Measurements from ENCODE around the gene GEMIN4. TPM values are rescaled to one million over a fixed set of nuclear protein-coding genes. Genes with fewer than 3 reads are reported as not detected.
"Not testable (repeated sequence)": the region's sequence is repeated elsewhere in the genome, so short reads cannot be mapped to it uniquely, and the experiment has no call there.

Gene GEMIN4
- total RNA-seq: 10 to 100 TPM; 23.5 to 26.9 TPM

- no peaks in the 10 kb centered on the region for H3K27me3 Mint-ChIP-seq (ENCODE audit: low read depth)
- H3K9me3 Mint-ChIP-seq: peaks cover 2 to 7% of the 10 kb centered on the region in 2 donors
- peaks cover 36% of the 10 kb centered on the region for H3K4me1 Mint-ChIP-seq (ENCODE audit: low read depth)
- peak; percentile 97 to 100 for DNase-seq
- peak within 1 kb of the TSS; percentile 93 to 97 for H3K4me3 Mint-ChIP-seq
- H3K36me3 Mint-ChIP-seq (ENCODE audit: insufficient read depth in 2 of 2): peaks cover 12 to 32% of the 10 kb centered on the region in 2 donors
- H3K27ac Mint-ChIP-seq: peak within 1 kb of the TSS; percentile 96
- ATAC-seq (replicated peaks in 1 of 2): peak; percentile 87 to 89
Observed at GRCh38 chr17:752002-752619, at the start of gene GEMIN4. GEMIN4 (minus strand) TSS chr17:752264; CDS start chr17:752142, 122 bp downstream.

- no peak overlapping the region for H3K4me3 Mint-ChIP-seq
- H3K4me1 Mint-ChIP-seq (ENCODE audit: low read depth): no peaks in the 10 kb centered on the region
- DNase-seq (no peak), ATAC-seq (replicated peaks in 1 of 2) (no peak)
- no peaks in the 10 kb centered on the region for H3K27me3 Mint-ChIP-seq (ENCODE audit: low read depth)
- H3K27ac Mint-ChIP-seq: no peak overlapping the region
- no peaks in the 10 kb centered on the region for H3K9me3 Mint-ChIP-seq
- no peaks in the 10 kb centered on the region for H3K36me3 Mint-ChIP-seq (ENCODE audit: insufficient read depth in 2 of 2)
Observed at GRCh38 chr17:801660-802059, 49.6 kb upstream of the GEMIN4 start.

GRCh38 chr17:800446-801242, 48.6 kb upstream of the GEMIN4 start:
- H3K27ac Mint-ChIP-seq: no peak overlapping the region
- H3K9me3 Mint-ChIP-seq: no peaks in the 10 kb centered on the region
- DNase-seq (no peak), ATAC-seq (replicated peaks in 1 of 2) (no peak)
- H3K27me3 Mint-ChIP-seq (ENCODE audit: low read depth): no peaks in the 10 kb centered on the region
- no peaks in the 10 kb centered on the region for H3K36me3 Mint-ChIP-seq (ENCODE audit: insufficient read depth in 2 of 2)
- no peaks in the 10 kb centered on the region for H3K4me1 Mint-ChIP-seq (ENCODE audit: low read depth)
- H3K4me3 Mint-ChIP-seq: no peak overlapping the region

GRCh38 chr17:799261-799660, 47.2 kb upstream of the GEMIN4 start:
- Mint-ChIP-seq H3K27me3 (ENCODE audit: low read depth) (no peaks in the 10 kb centered on the region), H3K36me3 (ENCODE audit: insufficient read depth in 2 of 2) (no peaks in the 10 kb centered on the region), H3K4me3 (no peak overlapping the region), H3K27ac (no peak overlapping the region), H3K9me3 (no peaks in the 10 kb centered on the region), H3K4me1 (ENCODE audit: low read depth) (peaks cover 8% of the 10 kb centered on the region)
- ATAC-seq (replicated peaks in 1 of 2): no peak
- DNase-seq: no peak

GRCh38 chr17:798246-798645, 46.2 kb upstream of the GEMIN4 start:
- no peaks in the 10 kb centered on the region for H3K9me3 Mint-ChIP-seq
- no peaks in the 10 kb centered on the region for H3K36me3 Mint-ChIP-seq (ENCODE audit: insufficient read depth in 2 of 2)
- no peak overlapping the region for H3K4me3 Mint-ChIP-seq
- DNase-seq (no peak), ATAC-seq (replicated peaks in 1 of 2) (no peak)
- H3K4me1 Mint-ChIP-seq (ENCODE audit: low read depth): peaks cover 8% of the 10 kb centered on the region
- no peak overlapping the region for H3K27ac Mint-ChIP-seq
- no peaks in the 10 kb centered on the region for H3K27me3 Mint-ChIP-seq (ENCODE audit: low read depth)

- no peaks in the 10 kb centered on the region for H3K27me3 Mint-ChIP-seq (ENCODE audit: low read depth)
- ATAC-seq (replicated peaks in 1 of 2) (peak in 1 of 2 donors; percentile 4), DNase-seq (no peak)
- H3K27ac Mint-ChIP-seq: no peak overlapping the region
- no peak overlapping the region for H3K4me3 Mint-ChIP-seq
- no peaks in the 10 kb centered on the region for H3K36me3 Mint-ChIP-seq (ENCODE audit: insufficient read depth in 2 of 2)
- no peaks in the 10 kb centered on the region for H3K9me3 Mint-ChIP-seq
- peaks cover 8% of the 10 kb centered on the region for H3K4me1 Mint-ChIP-seq (ENCODE audit: low read depth)
Observed at GRCh38 chr17:797236-797840, 45.3 kb upstream of the GEMIN4 start.

GRCh38 chr17:796609-797008, 44.5 kb upstream of the GEMIN4 start:
- ATAC-seq (replicated peaks in 1 of 2) (no peak), DNase-seq (no peak)
- H3K27ac Mint-ChIP-seq: no peak overlapping the region
- H3K27me3 Mint-ChIP-seq (ENCODE audit: low read depth): no peaks in the 10 kb centered on the region
- no peaks in the 10 kb centered on the region for H3K9me3 Mint-ChIP-seq
- H3K36me3 Mint-ChIP-seq (ENCODE audit: insufficient read depth in 2 of 2): no peaks in the 10 kb centered on the region
- peaks cover 8% of the 10 kb centered on the region for H3K4me1 Mint-ChIP-seq (ENCODE audit: low read depth)
- H3K4me3 Mint-ChIP-seq: no peak overlapping the region

- Mint-ChIP-seq H3K27ac (no peak overlapping the region), H3K4me3 (no peak overlapping the region), H3K27me3 (ENCODE audit: low read depth) (no peaks in the 10 kb centered on the region), H3K36me3 (ENCODE audit: insufficient read depth in 2 of 2) (peaks cover 1 to 4% of the 10 kb centered on the region in 2 donors), H3K4me1 (ENCODE audit: low read depth) (peaks cover 8% of the 10 kb centered on the region), H3K9me3 (no peaks in the 10 kb centered on the region)
- DNase-seq: no peak
- no peak for ATAC-seq (replicated peaks in 1 of 2)
Observed at GRCh38 chr17:795721-796120, 43.7 kb upstream of the GEMIN4 start.

GRCh38 chr17:795276-795675, 43.2 kb upstream of the GEMIN4 start:
- no peak for ATAC-seq (replicated peaks in 1 of 2)
- Mint-ChIP-seq H3K27me3 (ENCODE audit: low read depth) (no peaks in the 10 kb centered on the region), H3K36me3 (ENCODE audit: insufficient read depth in 2 of 2) (peaks cover 1 to 4% of the 10 kb centered on the region in 2 donors), H3K9me3 (no peaks in the 10 kb centered on the region), H3K4me1 (ENCODE audit: low read depth) (peaks cover 8% of the 10 kb centered on the region), H3K27ac (no peak overlapping the region), H3K4me3 (no peak overlapping the region)
- DNase-seq: no peak

GRCh38 chr17:794876-795275, 42.8 kb upstream of the GEMIN4 start:
- peak; percentile 67 to 73 for ATAC-seq (replicated peaks in 1 of 2)
- no peak overlapping the region for H3K27ac Mint-ChIP-seq
- no peak overlapping the region for H3K4me3 Mint-ChIP-seq
- peaks cover 8% of the 10 kb centered on the region for H3K4me1 Mint-ChIP-seq (ENCODE audit: low read depth)
- H3K36me3 Mint-ChIP-seq (ENCODE audit: insufficient read depth in 2 of 2): peaks cover 1 to 4% of the 10 kb centered on the region in 2 donors
- no peaks in the 10 kb centered on the region for H3K9me3 Mint-ChIP-seq
- H3K27me3 Mint-ChIP-seq (ENCODE audit: low read depth): no peaks in the 10 kb centered on the region
- DNase-seq: peak; percentile 40 to 46

GRCh38 chr17:792277-792676, 40.2 kb upstream of the GEMIN4 start:
- ATAC-seq (replicated peaks in 1 of 2) (no peak), DNase-seq (no peak)
- peaks cover 4 to 10% of the 10 kb centered on the region in 2 donors for H3K36me3 Mint-ChIP-seq (ENCODE audit: insufficient read depth in 2 of 2)
- no peaks in the 10 kb centered on the region for H3K27me3 Mint-ChIP-seq (ENCODE audit: low read depth)
- no peak overlapping the region for H3K4me3 Mint-ChIP-seq
- no peaks in the 10 kb centered on the region for H3K9me3 Mint-ChIP-seq
- H3K4me1 Mint-ChIP-seq (ENCODE audit: low read depth): peaks cover 8% of the 10 kb centered on the region
- H3K27ac Mint-ChIP-seq: no peak overlapping the region

- Mint-ChIP-seq H3K27ac (no peak overlapping the region), H3K4me3 (no peak overlapping the region), H3K36me3 (ENCODE audit: insufficient read depth in 2 of 2) (peaks cover 6 to 12% of the 10 kb centered on the region in 2 donors), H3K4me1 (ENCODE audit: low read depth) (peaks cover 8% of the 10 kb centered on the region), H3K9me3 (no peaks in the 10 kb centered on the region), H3K27me3 (ENCODE audit: low read depth) (no peaks in the 10 kb centered on the region)
- DNase-seq (no peak), ATAC-seq (replicated peaks in 1 of 2) (no peak)
Observed at GRCh38 chr17:791829-792228, 39.8 kb upstream of the GEMIN4 start.

GRCh38 chr17:790874-791247, 38.8 kb upstream of the GEMIN4 start:
- not testable (repeated sequence) for H3K4me3 Mint-ChIP-seq

More at GRCh38 chr17:790874-791247, 38.8 kb upstream of the GEMIN4 start:
- peaks cover 6 to 12% of the 10 kb centered on the region in 2 donors for H3K36me3 Mint-ChIP-seq (ENCODE audit: insufficient read depth in 2 of 2)
- H3K27me3 Mint-ChIP-seq (ENCODE audit: low read depth); H3K4me1 Mint-ChIP-seq (ENCODE audit: low read depth); DNase-seq; H3K9me3 Mint-ChIP-seq; ATAC-seq (replicated peaks in 1 of 2): not testable (repeated sequence)
- peak overlapping the region; percentile 59 for H3K27ac Mint-ChIP-seq

All from activated T-cell treated with anti-CD3 and anti-CD28 coated beads, Interleukin-2, amount 50 U/mL, for 72 hours (primary cell).